GM12874 (cell line): ENCODE data around the gene WWC2.

Experiments used
- TF ChIP-seq, protein P1 (sequence below): IDR thresholded peaks from 2 replicates; pipeline ENCODE4 v1.5.1; 2011; ENCODE audit warnings: low read depth, mild to moderate bottlenecking, control low read depth, low read length, moderate library complexity; ENCODE audit not compliant: insufficient read depth

The WWC2 gene

DNA sequence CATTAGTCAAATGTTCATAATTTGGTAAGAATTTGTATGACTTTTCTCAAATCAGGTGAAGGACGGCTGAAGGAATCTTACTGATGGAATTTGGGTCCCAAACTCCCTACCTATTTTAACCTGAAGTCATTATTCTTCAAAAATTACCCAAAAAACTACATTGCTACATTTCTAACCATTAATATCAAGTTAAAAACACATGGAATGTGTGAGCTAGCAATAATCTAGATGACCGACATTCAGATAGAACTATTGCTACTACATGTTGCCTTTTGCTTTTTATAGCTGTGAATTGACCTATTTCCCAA, 25.3 kb upstream of the WWC2 start:
- TF ChIP-seq, protein P1, sequence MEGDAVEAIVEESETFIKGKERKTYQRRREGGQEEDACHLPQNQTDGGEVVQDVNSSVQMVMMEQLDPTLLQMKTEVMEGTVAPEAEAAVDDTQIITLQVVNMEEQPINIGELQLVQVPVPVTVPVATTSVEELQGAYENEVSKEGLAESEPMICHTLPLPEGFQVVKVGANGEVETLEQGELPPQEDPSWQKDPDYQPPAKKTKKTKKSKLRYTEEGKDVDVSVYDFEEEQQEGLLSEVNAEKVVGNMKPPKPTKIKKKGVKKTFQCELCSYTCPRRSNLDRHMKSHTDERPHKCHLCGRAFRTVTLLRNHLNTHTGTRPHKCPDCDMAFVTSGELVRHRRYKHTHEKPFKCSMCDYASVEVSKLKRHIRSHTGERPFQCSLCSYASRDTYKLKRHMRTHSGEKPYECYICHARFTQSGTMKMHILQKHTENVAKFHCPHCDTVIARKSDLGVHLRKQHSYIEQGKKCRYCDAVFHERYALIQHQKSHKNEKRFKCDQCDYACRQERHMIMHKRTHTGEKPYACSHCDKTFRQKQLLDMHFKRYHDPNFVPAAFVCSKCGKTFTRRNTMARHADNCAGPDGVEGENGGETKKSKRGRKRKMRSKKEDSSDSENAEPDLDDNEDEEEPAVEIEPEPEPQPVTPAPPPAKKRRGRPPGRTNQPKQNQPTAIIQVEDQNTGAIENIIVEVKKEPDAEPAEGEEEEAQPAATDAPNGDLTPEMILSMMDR = no peak

DNA sequence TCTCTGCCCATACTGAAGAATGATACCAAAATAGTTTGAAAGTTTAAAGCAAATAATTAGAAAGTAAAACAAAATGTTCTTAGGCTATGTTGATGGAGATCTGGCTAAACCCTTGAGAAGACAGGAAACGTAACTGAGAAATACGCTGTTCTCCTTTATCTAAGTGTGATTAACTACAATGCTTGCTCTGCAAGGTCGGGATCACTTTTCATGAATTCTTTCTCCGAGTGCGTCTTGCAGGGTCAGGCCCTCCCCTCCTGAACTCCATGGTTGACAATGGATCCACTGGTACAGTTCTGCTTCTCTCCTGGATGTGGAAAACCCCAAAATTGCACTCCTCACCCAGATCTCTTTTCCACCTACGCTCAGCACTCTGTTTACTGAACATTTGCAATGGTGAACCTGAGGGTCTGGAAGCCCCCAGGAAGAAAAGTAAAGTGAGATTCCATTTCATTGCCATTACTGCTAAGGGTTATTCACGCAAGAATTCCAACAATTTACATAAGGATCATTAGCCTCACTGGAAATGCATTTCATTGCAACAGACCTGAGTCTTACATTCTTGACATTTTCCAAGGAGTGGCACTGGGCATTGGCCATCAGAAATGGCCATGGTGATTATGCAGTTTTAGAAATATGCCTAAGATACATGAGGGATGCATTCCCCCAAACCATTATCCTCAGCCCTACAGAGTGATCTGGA, 24.6 kb upstream of the WWC2 start:
- TF ChIP-seq, protein P1 = no peak

DNA sequence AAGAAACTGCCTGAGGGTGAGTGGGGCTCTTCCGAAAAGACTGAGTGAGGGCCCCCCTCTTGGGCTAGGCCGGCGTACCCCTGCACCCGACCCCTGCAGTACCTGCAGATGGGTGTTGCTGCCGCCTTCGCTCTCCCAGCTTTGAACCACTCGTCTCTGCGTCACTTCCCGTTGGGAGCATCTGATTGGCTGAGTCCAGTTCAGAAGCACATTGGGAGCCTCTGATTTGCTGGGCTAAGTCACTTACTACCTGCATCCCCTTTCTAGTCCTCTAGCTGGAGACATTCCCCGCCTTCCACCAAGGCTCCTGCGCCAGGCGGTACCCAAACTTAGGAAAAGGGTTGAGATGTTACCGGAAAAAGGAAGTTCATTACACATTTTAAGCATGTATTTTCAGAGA, 20.4 kb upstream of the WWC2 start:
- TF ChIP-seq, protein P1 = no peak

DNA sequence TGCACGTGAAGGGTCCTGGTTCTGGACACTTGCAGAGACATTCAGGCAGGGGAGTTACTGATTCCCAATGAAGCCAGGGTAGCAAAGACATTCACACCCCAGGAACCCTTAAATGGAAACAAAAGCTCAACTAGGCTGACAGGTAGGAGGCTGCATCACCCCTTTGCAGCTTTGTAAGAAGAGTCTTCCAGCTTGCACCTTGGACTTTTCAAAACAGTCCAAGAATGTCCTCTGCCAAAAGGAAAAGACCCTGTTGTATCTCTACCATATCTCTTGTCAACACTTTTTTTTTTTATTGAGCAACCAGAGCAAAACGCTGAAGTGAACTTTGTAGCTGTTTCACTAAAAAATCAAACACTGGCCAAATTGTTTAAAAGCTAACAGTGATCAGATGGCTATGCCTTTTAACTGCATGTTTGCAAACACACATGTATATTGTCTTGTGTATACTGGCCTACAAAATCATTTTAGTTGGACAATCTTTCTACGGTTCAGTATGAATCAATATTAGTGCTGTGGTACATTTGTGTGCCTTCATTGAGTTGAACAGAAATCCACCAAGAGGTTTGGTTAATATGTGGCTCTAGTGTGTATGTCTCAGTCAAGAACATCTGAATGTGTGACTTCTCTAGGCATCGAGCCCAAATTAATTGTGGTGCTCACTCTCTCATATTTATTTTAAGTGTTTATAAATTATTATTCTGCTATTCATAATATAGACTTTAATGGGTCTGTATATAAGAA, 18.5 kb upstream of the WWC2 start:
- TF ChIP-seq, protein P1 = no peak

DNA sequence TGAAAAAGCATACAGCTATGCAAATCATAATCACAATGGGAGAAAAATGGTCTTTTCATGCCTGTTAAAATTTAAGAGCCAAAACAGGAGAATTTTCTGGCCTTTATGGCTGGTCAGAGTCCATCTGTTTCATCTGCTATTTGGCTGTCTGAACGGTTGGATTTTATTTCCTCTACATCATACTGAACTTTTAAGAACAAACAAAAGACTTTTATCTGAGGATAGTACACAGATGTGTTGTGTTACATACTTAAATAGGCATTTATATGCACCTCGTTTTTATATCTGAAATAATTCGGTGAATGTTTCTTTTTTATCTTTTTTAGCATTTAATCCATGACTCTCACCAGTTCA, 18.0 kb upstream of the WWC2 start:
- TF ChIP-seq, protein P1 = no peak

DNA sequence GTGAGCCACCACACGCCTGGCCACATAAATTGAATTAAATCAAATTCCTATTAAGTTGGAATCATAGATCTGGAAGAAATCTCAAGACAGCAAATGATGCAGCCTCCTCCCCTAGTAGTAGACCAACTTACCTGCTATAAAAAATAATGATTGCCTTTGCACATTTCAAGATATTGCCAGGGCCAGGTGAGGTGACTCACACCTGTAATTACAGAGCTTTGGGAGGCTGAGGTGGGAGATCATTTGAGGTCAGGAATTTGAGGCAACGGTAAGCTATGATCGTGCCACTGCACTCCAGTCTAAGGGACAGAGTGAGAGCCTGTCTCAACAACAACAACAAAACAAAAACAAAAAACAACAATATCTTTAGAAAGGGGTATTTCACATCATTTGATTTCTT, 17.0 kb upstream of the WWC2 start:
- TF ChIP-seq, protein P1 = no peak

DNA sequence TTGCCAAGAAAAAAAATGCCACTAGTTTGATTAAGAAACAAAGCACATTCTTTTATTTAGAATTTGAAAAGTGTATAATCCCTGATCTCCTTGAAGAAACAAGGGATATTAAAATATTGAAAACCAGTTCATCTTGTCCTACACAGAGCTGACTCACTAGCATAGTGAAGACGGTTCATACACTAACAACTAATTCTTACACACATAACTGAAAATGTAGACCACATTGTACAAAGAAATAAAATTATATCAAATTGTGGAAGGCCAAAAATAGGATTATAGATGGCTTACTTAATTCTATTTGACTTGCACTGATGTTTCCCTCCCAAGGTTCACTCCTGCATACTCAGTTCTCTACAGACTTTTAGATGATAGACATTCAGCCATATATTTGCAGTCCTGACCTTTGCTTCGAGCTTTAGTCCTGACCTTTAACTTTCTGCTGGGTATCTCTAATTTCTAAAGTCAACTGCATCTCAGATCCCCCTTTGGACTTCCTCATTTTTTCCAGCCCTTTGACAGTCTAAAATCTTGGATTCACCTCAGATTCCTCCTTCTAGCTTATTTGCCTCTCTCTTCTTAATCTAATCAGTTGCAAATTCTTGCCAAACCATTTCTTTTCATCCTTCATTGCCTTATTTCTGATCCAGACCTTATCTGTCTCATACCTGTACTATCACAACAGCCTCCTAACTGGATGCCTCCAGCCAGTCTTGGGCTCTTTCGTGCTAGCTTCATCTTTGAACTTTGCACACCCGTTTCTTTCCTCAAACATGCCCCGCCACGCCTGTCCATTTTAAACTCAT, 4.5 kb upstream of the WWC2 start:
- TF ChIP-seq, protein P1 = no peak
